ENCODE data around the gene KRT37.
"Not testable (repeated sequence)": the region's sequence is repeated elsewhere in the genome, so short reads cannot be mapped to it uniquely, and the experiment has no call there.

- TF ChIP-seq CTCF (IDR thresholded peaks at IDR 0.05 in 4 of 5, conservative IDR thresholded peaks at IDR 0.05 in 1 of 5); POLR2A (IDR thresholded peaks at IDR 0.05): not testable (repeated sequence)
These were observed 29.3 kb downstream of the KRT37 start for GRCh38 chr17:41395044-41395443.

All from gastrocnemius medialis (tissue), 4 donors.